Progenitor cell of endocrine pancreas (in vitro differentiated cells): ENCODE data around the gene ITGB8. TPM values are rescaled to one million over a fixed set of nuclear protein-coding genes. Genes with fewer than 3 reads are reported as not detected.

Experiments used
- DNase-seq: peaks from one replicate; pipeline ENCODE4 v3.0.0; 2021; ENCODE audit warnings: low spot score; ENCODE audit not compliant: unreplicated experiment
- H3K27ac Mint-ChIP-seq: 2 replicates; pipeline ENCODE4 v1.8.0; 2021; ENCODE audit warnings: mild to moderate bottlenecking, moderate library complexity, mixed read lengths
- H3K27me3 Mint-ChIP-seq: 2 replicates; pipeline ENCODE4 v1.8.0; 2021; ENCODE audit warnings: mixed read lengths
- H3K36me3 Mint-ChIP-seq: 2 replicates; pipeline ENCODE4 v1.8.0; 2022; ENCODE audit warnings: mixed read lengths; ENCODE audit not compliant: insufficient read depth
- H3K4me1 Mint-ChIP-seq: 2 replicates; pipeline ENCODE4 v1.8.0; 2021; ENCODE audit warnings: low read depth, mixed read lengths
- H3K4me3 Mint-ChIP-seq: 2 replicates; pipeline ENCODE4 v1.8.0; 2021; ENCODE audit warnings: low read depth, mild to moderate bottlenecking, moderate library complexity, mixed read lengths
- H3K9me3 Mint-ChIP-seq: 2 replicates; pipeline ENCODE4 v1.8.0; 2021; ENCODE audit warnings: low read depth, mixed read lengths
- CTCF ChIP-seq: fragments of 200-600 bp; sonication (generic); IDR thresholded peaks from one replicate; pipeline ENCODE4 v1.5.0; 2021; ENCODE audit warnings: antibody characterized with exemption, mild to moderate bottlenecking; ENCODE audit not compliant: unreplicated experiment
- total RNA-seq: library from RNA; stranded (reverse); gene quantifications from 2 replicates; pipeline ENCODE4 v1.2.1, GENCODE V29; 2021

Gene ITGB8
- total RNA-seq, 1 donor from 2014 or later, result 37.2 TPM

- TF ChIP-seq CTCF, result no peak
- peaks cover 7% of the 10 kb centered on the region for H3K4me1 Mint-ChIP-seq
- no peak for DNase-seq
- no peaks in the 10 kb centered on the region for H3K9me3 Mint-ChIP-seq
- peaks cover 3% of the 10 kb centered on the region for H3K27me3 Mint-ChIP-seq
- no peaks in the 10 kb centered on the region for H3K36me3 Mint-ChIP-seq
- no peak overlapping the region for H3K27ac Mint-ChIP-seq
- no peak overlapping the region for H3K4me3 Mint-ChIP-seq
Observed at GRCh38 chr7:20438694-20439376, 108.1 kb downstream of the ITGB8 start.

- peaks cover 7% of the 10 kb centered on the region for H3K4me1 Mint-ChIP-seq
- H3K9me3 Mint-ChIP-seq, result peaks cover 3% of the 10 kb centered on the region
- no peak overlapping the region for H3K27ac Mint-ChIP-seq
- H3K4me3 Mint-ChIP-seq, result no peak overlapping the region
- no peak for TF ChIP-seq CTCF
- DNase-seq, result no peak
- no peaks in the 10 kb centered on the region for H3K36me3 Mint-ChIP-seq
- H3K27me3 Mint-ChIP-seq, result peaks cover 3% of the 10 kb centered on the region
Observed at GRCh38 chr7:20439416-20440185, 108.9 kb downstream of the ITGB8 start.

GRCh38 chr7:20440472-20441105 is 109.9 kb downstream of the ITGB8 start:
- no peak for DNase-seq
- H3K36me3 Mint-ChIP-seq, result no peaks in the 10 kb centered on the region

GRCh38 chr7:20441346-20441745 is 110.6 kb downstream of the ITGB8 start:
- no peak for TF ChIP-seq CTCF
- no peak for DNase-seq
- H3K27me3 Mint-ChIP-seq, result peaks cover 3% of the 10 kb centered on the region
- H3K27ac Mint-ChIP-seq, result no peak overlapping the region
- no peak overlapping the region for H3K4me3 Mint-ChIP-seq
- peaks cover 12% of the 10 kb centered on the region for H3K9me3 Mint-ChIP-seq
- peaks cover 7% of the 10 kb centered on the region for H3K4me1 Mint-ChIP-seq
- H3K36me3 Mint-ChIP-seq, result no peaks in the 10 kb centered on the region

More at GRCh38 chr7:20440472-20441105, 109.9 kb downstream of the ITGB8 start:
- Mint-ChIP-seq H3K27me3 (peaks cover 3% of the 10 kb centered on the region), H3K27ac (no peak overlapping the region), H3K4me1 (peaks cover 7% of the 10 kb centered on the region), H3K9me3 (peaks cover 9% of the 10 kb centered on the region), H3K4me3 (no peak overlapping the region)
- peak; percentile 43 for TF ChIP-seq CTCF

GRCh38 chr7:20441991-20442441 is 111.3 kb downstream of the ITGB8 start:
- TF ChIP-seq CTCF, result no peak
- Mint-ChIP-seq H3K9me3 (peaks cover 12% of the 10 kb centered on the region), H3K4me3 (no peak overlapping the region), H3K27ac (no peak overlapping the region), H3K4me1 (peaks cover 7% of the 10 kb centered on the region), H3K27me3 (peaks cover 3% of the 10 kb centered on the region), H3K36me3 (no peaks in the 10 kb centered on the region)
- DNase-seq, result no peak
